GM19468 (cell line): ENCODE measurements around the gene NCAPG2.

Experiments
- ATAC-seq: cut with Tn5 transposase; IDR thresholded peaks from one replicate; pipeline ENCODE4 v1.9.1; 2021; ENCODE audit warnings: mild to moderate bottlenecking, moderate library complexity, moderate number of reproducible peaks; ENCODE audit not compliant: unreplicated experiment; ENCODE audit errors: extremely low read depth

Gene NCAPG2

GRCh38 chr7:158585721-158586498 lies 118.7 kb downstream of the NCAPG2 start:
- ATAC-seq, result no peak

- no peak for ATAC-seq
Observed at GRCh38 chr7:158584407-158584806, 120.2 kb downstream of the NCAPG2 start.

DNA sequence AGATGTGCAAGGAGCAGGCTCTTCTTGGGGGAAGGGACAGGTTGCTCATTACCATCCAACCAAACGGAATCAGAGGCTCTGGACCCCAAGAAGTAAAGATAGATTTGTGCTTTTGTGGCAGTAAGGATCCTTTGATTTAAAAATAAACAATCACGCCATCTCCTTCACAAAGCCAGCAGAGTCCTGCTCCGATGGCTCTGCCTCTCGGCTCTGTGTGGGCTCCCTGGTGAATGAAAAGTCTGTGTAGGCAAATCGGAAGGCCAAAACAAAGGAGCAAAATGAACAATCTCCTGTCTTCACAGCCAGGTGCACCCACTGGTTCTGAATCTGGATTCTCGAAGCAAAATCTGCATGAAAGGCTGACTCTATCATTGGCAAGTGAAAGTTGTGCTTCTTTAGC lies 120.8 kb downstream of the NCAPG2 start:
- ATAC-seq, result no peak

- ATAC-seq, result no peak
Observed at GRCh38 chr7:158583143-158583542, 121.5 kb downstream of the NCAPG2 start.

- ATAC-seq, result no peak
Observed at GRCh38 chr7:158582089-158582456, 122.5 kb downstream of the NCAPG2 start.

DNA sequence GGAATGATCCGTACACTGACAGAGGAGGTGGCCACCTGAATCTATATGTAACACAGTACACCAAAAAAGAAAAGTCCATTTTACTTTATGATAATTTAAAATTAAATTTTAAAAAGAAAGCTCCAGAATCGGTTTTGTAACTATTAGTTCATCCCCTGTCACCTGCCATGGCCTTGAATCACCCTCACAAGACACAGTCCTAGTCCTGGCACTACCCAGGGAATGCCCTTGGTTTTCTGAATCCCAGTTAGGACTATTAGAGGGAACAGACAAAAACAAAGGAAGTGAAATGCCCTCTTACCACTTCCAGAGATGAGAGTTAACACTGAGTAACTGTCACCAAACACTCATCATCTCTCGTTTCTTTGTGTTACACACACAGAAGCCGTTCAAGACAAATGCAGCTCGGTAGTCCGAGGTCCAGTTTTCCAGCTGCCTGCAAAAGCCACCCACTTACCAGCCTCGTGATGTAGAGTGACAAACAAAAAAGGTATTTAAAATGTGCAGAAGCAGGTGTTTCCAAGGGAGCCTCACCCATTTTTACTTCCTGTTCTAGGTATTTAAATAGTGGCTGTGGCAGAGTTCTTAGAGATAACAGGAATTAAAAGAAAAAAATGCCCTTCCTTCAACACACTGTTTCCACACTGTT lies 123.0 kb downstream of the NCAPG2 start:
- ATAC-seq, result no peak
